ENCODE data around the gene AOPEP. TPM values are rescaled to one million over a fixed set of nuclear protein-coding genes. Genes with fewer than 3 reads are reported as not detected.

AOPEP gene
- total RNA-seq, 6 experiments from 2014 or later, result 36.6 to 110 (median 63.3) TPM

GRCh38 chr9:94823710-94824109 is 97.2 kb downstream of the AOPEP start:
- DNase-seq, result no peak
- Histone ChIP-seq H3K27ac (no peak overlapping the region), H3K4me3 (no peak overlapping the region), H3K9me3 (no peaks in the 10 kb centered on the region), H3K36me3 (no peaks in the 10 kb centered on the region), H3K27me3 (no peaks in the 10 kb centered on the region), H3K4me1 (peaks cover 0 to 19% (median 8%) of the 10 kb centered on the region in 4 donors)
- WGBS (ENCODE audit: insufficient coverage, low coverage, low lambda C conversion rate, missing lambda C conversion rate), result 100% methylated on average over 4 of the region's 5 CpGs
- TF ChIP-seq POLR2A (IDR thresholded peaks at IDR 0.05), result no peak
- no peak for TF ChIP-seq CTCF (IDR thresholded peaks at IDR 0.05)
- intact Hi-C loops (cut with DNase I), result no loop called here
- no peak for ATAC-seq

- H3K36me3 ChIP-seq, result no peaks in the 10 kb centered on the region
- H3K4me1 ChIP-seq, result peaks cover 0 to 22% (median 8%) of the 10 kb centered on the region in 4 donors
- ATAC-seq (no peak), DNase-seq (no peak)
- no peaks in the 10 kb centered on the region for H3K27me3 ChIP-seq
- H3K4me3 ChIP-seq, result no peak overlapping the region
- intact Hi-C loops (cut with DNase I), result no loop called here
- TF ChIP-seq CTCF (IDR thresholded peaks at IDR 0.05), result no peak
- no peak for TF ChIP-seq POLR2A (IDR thresholded peaks at IDR 0.05)
- no peaks in the 10 kb centered on the region for H3K9me3 ChIP-seq
- H3K27ac ChIP-seq, result no peak overlapping the region
- WGBS (ENCODE audit: insufficient coverage, low coverage, low lambda C conversion rate, missing lambda C conversion rate), result 77% methylated on average over 2 of the region's 2 CpGs
Observed at GRCh38 chr9:94824411-94824810, 97.9 kb downstream of the AOPEP start.

GRCh38 chr9:94824913-94825610 is 98.6 kb downstream of the AOPEP start:
- Histone ChIP-seq H3K27ac (no peak overlapping the region), H3K36me3 (no peaks in the 10 kb centered on the region), H3K4me1 (peaks cover 0 to 22% (median 8%) of the 10 kb centered on the region in 4 donors), H3K9me3 (no peaks in the 10 kb centered on the region), H3K27me3 (no peaks in the 10 kb centered on the region), H3K4me3 (no peak overlapping the region)
- TF ChIP-seq CTCF (IDR thresholded peaks at IDR 0.05) (no peak), POLR2A (IDR thresholded peaks at IDR 0.05) (no peak)
- ATAC-seq (no peak), DNase-seq (no peak)
- intact Hi-C loops (cut with DNase I), result no loop called here
- WGBS (ENCODE audit: insufficient coverage, low coverage, low lambda C conversion rate, missing lambda C conversion rate), result 80% methylated on average over 12 of the region's 12 CpGs

GRCh38 chr9:94825611-94825958 is 99.1 kb downstream of the AOPEP start:
- no peak overlapping the region for H3K27ac ChIP-seq
- ATAC-seq (no peak), DNase-seq (no peak)
- H3K4me3 ChIP-seq, result no peak overlapping the region
- no peak for TF ChIP-seq CTCF (IDR thresholded peaks at IDR 0.05)
- no peak for TF ChIP-seq POLR2A (IDR thresholded peaks at IDR 0.05)
- no peaks in the 10 kb centered on the region for H3K27me3 ChIP-seq
- WGBS (ENCODE audit: insufficient coverage, low coverage, low lambda C conversion rate, missing lambda C conversion rate), result 90% methylated on average over 4 of the region's 4 CpGs
- H3K36me3 ChIP-seq, result no peaks in the 10 kb centered on the region
- H3K4me1 ChIP-seq, result peaks cover 0 to 22% (median 8%) of the 10 kb centered on the region in 4 donors
- H3K9me3 ChIP-seq, result no peaks in the 10 kb centered on the region
- intact Hi-C loops (cut with DNase I), result no loop called here
